CD14-positive monocyte (primary cell): Measurements from ENCODE around the gene SCYL1. TPM values are rescaled to one million over a fixed set of nuclear protein-coding genes. Genes with fewer than 3 reads are reported as not detected.

ENCODE experiments used
- DNase-seq, 3 donors: peaks; one replicate each; pipeline ENCODE4 v3.0.0-alpha.2; 2011 to 2022
- H2AFZ ChIP-seq: 2 replicates; pipeline ENCODE4 v1.6.0; 2012; ENCODE audit warnings: mild to moderate bottlenecking, low read depth, low read length, inconsistent platforms; ENCODE audit not compliant: insufficient read depth, poor library complexity, severe bottlenecking
- H3K27ac ChIP-seq, 2 donors: 1 replicate in 1 of 2; 2 replicates in 1 of 2; pipeline ENCODE4 v1.5.1; 2012 to 2013; ENCODE audit warnings: low read length in 2 of 2, control low read depth in 1 of 2, inconsistent platforms in 1 of 2, low read depth in 1 of 2, mild to moderate bottlenecking in 1 of 2
- H3K27me3 ChIP-seq, 2 donors: one replicate each; pipeline versions ENCODE4 v1.6.0 to v1.6.1; 2011 to 2013; ENCODE audit warnings: low read length in 2 of 2; ENCODE audit not compliant: control insufficient read depth in 2 of 2, insufficient read depth in 2 of 2
- H3K36me3 ChIP-seq, 2 donors: replicated peaks in 1 of 2; 1 replicate in 1 of 2; 2 replicates in 1 of 2; pipeline versions ENCODE4 v1.5.1 to v1.6.1; 2012 to 2013; ENCODE audit warnings: low read length in 2 of 2, control low read depth in 1 of 2, inconsistent platforms in 1 of 2, mild to moderate bottlenecking in 1 of 2; ENCODE audit not compliant: insufficient read depth in 2 of 2, control insufficient read depth in 1 of 2
- H3K4me1 ChIP-seq, 2 donors: 1 replicate in 1 of 2; 2 replicates in 1 of 2; pipeline versions ENCODE4 v1.5.1 to v1.6.1; 2012 to 2013; ENCODE audit warnings: low read length in 2 of 2, control low read depth in 1 of 2, inconsistent platforms in 1 of 2, mild to moderate bottlenecking in 1 of 2, moderate library complexity in 1 of 2; ENCODE audit not compliant: insufficient read depth in 2 of 2, control insufficient read depth in 1 of 2
- H3K4me2 ChIP-seq: replicated peaks from 2 replicates; pipeline ENCODE3; 2012; ENCODE audit warnings: low read length, moderate library complexity, mild to moderate bottlenecking; ENCODE audit not compliant: poor library complexity, severe bottlenecking; ENCODE audit errors: extremely low read depth
- H3K4me3 ChIP-seq, 3 experiments: fragments of 200-600 bp in 1 of 3; sonication (generic) in 1 of 3; replicated peaks in 1 of 3; 1 replicate in 2 of 3; 2 replicates in 1 of 3; pipeline ENCODE4 v1.5.1; 2011 to 2013; ENCODE audit warnings: low read length in 3 of 3, mild to moderate bottlenecking in 3 of 3, control low read depth in 2 of 3, low read depth in 2 of 3, inconsistent platforms in 1 of 3, moderate library complexity in 1 of 3
- H3K79me2 ChIP-seq: 2 replicates; pipeline ENCODE4 v1.6.0; 2012; ENCODE audit warnings: mild to moderate bottlenecking, control low read depth, inconsistent platforms, low read length, moderate library complexity; ENCODE audit not compliant: insufficient read depth
- H3K9ac ChIP-seq: 2 replicates; pipeline ENCODE4 v1.6.0; 2017; ENCODE audit warnings: low read length, mild to moderate bottlenecking; ENCODE audit not compliant: insufficient read depth, poor library complexity, severe bottlenecking
- H3K9me3 ChIP-seq, 2 donors: replicated peaks in 1 of 2; 1 replicate in 1 of 2; 2 replicates in 1 of 2; pipeline versions ENCODE4 v1.5.1 to v1.6.1; 2012 to 2013; ENCODE audit warnings: low read length in 2 of 2, control low read depth in 1 of 2; ENCODE audit not compliant: control insufficient read depth in 1 of 2, insufficient read depth in 1 of 2
- H4K20me1 ChIP-seq: 2 replicates; pipeline ENCODE4 v1.6.0; 2012; ENCODE audit warnings: mild to moderate bottlenecking, low read length, control low read depth, moderate library complexity; ENCODE audit not compliant: insufficient read depth
- H3K27ac Mint-ChIP-seq, 7 donors: one replicate each; pipeline ENCODE4 v1.8.0; 2020; ENCODE audit warnings: mild to moderate bottlenecking in 7 of 7, mixed read lengths in 7 of 7, moderate library complexity in 6 of 7, inconsistent platforms in 2 of 7
- H3K27me3 Mint-ChIP-seq, 3 donors: one replicate each; pipeline ENCODE4 v1.8.0; 2021 to 2022; ENCODE audit warnings: low read depth in 3 of 3, mild to moderate bottlenecking in 3 of 3, mixed read lengths in 3 of 3, moderate library complexity in 3 of 3, inconsistent platforms in 1 of 3
- H3K36me3 Mint-ChIP-seq, 2 donors: one replicate each; pipeline ENCODE4 v1.8.0; 2020; ENCODE audit warnings: mixed read lengths in 2 of 2, inconsistent platforms in 1 of 2, mild to moderate bottlenecking in 1 of 2
- H3K4me1 Mint-ChIP-seq: one replicate; pipeline ENCODE4 v1.8.0; 2020; ENCODE audit warnings: mild to moderate bottlenecking, mixed read lengths
- H3K4me3 Mint-ChIP-seq, 2 donors: one replicate each; pipeline ENCODE4 v1.8.0; 2020; ENCODE audit warnings: mild to moderate bottlenecking in 2 of 2, mixed read lengths in 2 of 2, moderate library complexity in 1 of 2
- H3K9me3 Mint-ChIP-seq, 7 donors: one replicate each; pipeline ENCODE4 v1.8.0; 2020 to 2022; ENCODE audit warnings: mixed read lengths in 7 of 7, mild to moderate bottlenecking in 6 of 7, moderate library complexity in 6 of 7, inconsistent platforms in 2 of 7
- WGBS: methylation state at CpG from one replicate; pipeline ENCODE4 v1.1.5; 2013; ENCODE audit warnings: missing lambda C conversion rate; ENCODE audit not compliant: insufficient coverage; 5-methylcytosine and 5-hydroxymethylcytosine counted together
- intact Hi-C, 2 donors: fragments of 100-400 bp; cut with micrococcal nuclease; formaldehyde crosslinking; loops; one replicate each; pipeline versions ENCODE4 v1.15.0 to v1.15.1; 2023
- polyA plus RNA-seq, 3 donors: library from polyadenylated mRNA; depleted of rRNA in 1 of 3; unstranded in 2 of 3; stranded (reverse) in 1 of 3; fragments of 300-500 nt in 2 of 3; fragments of >200 nt in 1 of 3; fragmentation: Illumina TruSeq in 2 of 3; gene quantifications; 1 replicate in 2 of 3; 2 replicates in 1 of 3; pipeline ENCODE4 v1.2.3, GENCODE V29; 2012 to 2021
- TF ChIP-seq, protein P1 (sequence below): fragments of 200-600 bp; IDR thresholded peaks from one replicate; pipeline ENCODE4 v1.8.0; 2022; ENCODE audit warnings: antibody characterized with exemption, mild to moderate bottlenecking

The SCYL1 gene
- polyA plus RNA-seq, 3 donors: 18.6 to 71.6 (median 29.7) TPM

DNA sequence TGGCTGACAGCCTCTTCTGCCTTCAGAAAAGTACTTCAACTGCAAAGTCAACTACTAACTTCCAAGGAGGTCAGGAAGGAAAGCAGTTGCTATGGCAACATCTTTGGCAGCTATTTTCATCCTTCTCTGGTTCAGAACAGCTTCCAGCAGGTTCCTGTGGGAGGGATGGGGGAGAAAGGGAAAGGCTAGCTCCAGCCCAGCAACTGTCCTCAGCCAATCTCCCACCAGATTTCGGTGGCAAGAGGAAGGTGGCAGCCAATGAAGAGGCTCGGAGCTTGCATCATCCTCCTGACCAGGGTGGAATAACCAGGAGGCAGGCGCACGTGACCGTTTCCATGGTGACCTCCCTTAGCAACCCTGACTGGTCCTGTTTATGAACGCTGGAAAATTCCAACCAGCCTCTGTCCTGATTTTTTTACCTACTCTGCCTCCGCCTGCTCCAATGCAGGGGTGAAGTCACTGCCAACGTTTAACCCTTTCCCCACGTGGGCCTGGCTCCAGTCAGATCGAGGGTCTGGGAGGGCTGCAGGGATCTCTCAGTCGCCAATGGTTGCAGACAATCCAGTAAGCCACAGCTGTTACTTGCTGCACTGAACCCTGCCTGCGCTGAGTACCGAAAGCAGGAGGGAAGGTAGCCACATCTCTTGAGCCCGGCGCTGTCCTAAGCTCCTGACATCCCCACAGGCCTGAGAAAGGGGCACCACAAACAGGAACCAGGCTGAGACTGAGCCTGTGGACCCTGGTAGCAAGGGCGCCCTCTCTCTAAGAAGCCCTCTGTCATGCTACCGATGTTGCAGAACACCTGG lies 37.2 kb upstream of the SCYL1 start:
- Histone ChIP-seq H3K4me3 (peak overlapping the region in 1 of 3 experiments; percentile 40), H3K9ac (no peak overlapping the region), H3K4me2 (peak overlapping the region; percentile 58), H2AFZ (peak overlapping the region; percentile 15), H4K20me1 (no peaks in the 10 kb centered on the region), H3K4me1 (peaks cover 46 to 57% of the 10 kb centered on the region in 2 donors), H3K36me3 (no peaks in the 10 kb centered on the region), H3K9me3 (no peaks in the 10 kb centered on the region), H3K27ac (peak overlapping the region; percentile 65 to 78), H3K79me2 (peaks cover 17% of the 10 kb centered on the region), H3K27me3 (no peaks in the 10 kb centered on the region)
- Mint-ChIP-seq H3K4me3 (peak overlapping the region; percentile 56 to 86), H3K36me3 (no peaks in the 10 kb centered on the region), H3K27me3 (peaks cover 0 to 3% (median 2%) of the 10 kb centered on the region in 3 donors), H3K9me3 (no peaks in the 10 kb centered on the region), H3K4me1 (peaks cover 47% of the 10 kb centered on the region), H3K27ac (peak overlapping the region; percentile 89 to 97 (median 95))
- intact Hi-C loops: no loop called here
- WGBS: 7% methylated on average over 17 of the region's 17 CpGs
- DNase-seq: peak; percentile 92 to 99 (median 99)
- TF ChIP-seq, protein P1, sequence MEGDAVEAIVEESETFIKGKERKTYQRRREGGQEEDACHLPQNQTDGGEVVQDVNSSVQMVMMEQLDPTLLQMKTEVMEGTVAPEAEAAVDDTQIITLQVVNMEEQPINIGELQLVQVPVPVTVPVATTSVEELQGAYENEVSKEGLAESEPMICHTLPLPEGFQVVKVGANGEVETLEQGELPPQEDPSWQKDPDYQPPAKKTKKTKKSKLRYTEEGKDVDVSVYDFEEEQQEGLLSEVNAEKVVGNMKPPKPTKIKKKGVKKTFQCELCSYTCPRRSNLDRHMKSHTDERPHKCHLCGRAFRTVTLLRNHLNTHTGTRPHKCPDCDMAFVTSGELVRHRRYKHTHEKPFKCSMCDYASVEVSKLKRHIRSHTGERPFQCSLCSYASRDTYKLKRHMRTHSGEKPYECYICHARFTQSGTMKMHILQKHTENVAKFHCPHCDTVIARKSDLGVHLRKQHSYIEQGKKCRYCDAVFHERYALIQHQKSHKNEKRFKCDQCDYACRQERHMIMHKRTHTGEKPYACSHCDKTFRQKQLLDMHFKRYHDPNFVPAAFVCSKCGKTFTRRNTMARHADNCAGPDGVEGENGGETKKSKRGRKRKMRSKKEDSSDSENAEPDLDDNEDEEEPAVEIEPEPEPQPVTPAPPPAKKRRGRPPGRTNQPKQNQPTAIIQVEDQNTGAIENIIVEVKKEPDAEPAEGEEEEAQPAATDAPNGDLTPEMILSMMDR: no peak

GRCh38 chr11:65488273-65489034 lies 36.4 kb upstream of the SCYL1 start:
- Histone ChIP-seq H2AFZ (peak overlapping the region; percentile 15), H3K9me3 (no peaks in the 10 kb centered on the region), H4K20me1 (no peaks in the 10 kb centered on the region), H3K27ac (peak overlapping the region; percentile 65 to 78), H3K27me3 (no peaks in the 10 kb centered on the region), H3K9ac (no peak overlapping the region), H3K4me2 (peak overlapping the region; percentile 58), H3K4me3 (peak overlapping the region in 1 of 3 experiments; percentile 40), H3K36me3 (no peaks in the 10 kb centered on the region), H3K4me1 (peaks cover 54 to 65% of the 10 kb centered on the region in 2 donors), H3K79me2 (peaks cover 20% of the 10 kb centered on the region)
- peaks cover 0 to 3% (median 2%) of the 10 kb centered on the region in 3 donors for H3K27me3 Mint-ChIP-seq
- DNase-seq: no peak
- H3K4me3 Mint-ChIP-seq: no peak overlapping the region
- 76% methylated on average over 9 of the region's 10 CpGs for WGBS
- TF ChIP-seq, protein P1: no peak
- peak overlapping the region in 6 of 7 donors; percentile 89 to 97 (median 96) for H3K27ac Mint-ChIP-seq
- H3K4me1 Mint-ChIP-seq: peaks cover 55% of the 10 kb centered on the region
- intact Hi-C loops: no loop called here
- H3K9me3 Mint-ChIP-seq: no peaks in the 10 kb centered on the region
- H3K36me3 Mint-ChIP-seq: no peaks in the 10 kb centered on the region
